BLaER1 treated with 17β-estradiol and CSF1 and Interleukin-3, amounts not matched to agents 10 nM and 100 nM (cell line): ENCODE results near the gene BABAM2.

Experiments
- H3K27ac ChIP-seq, 11 experiments: shearing (Covaris generic); formaldehyde crosslinking; 2 replicates each; pipeline ENCODE4 v1.8.1; 2022
- H3K27me3 ChIP-seq, 11 experiments: shearing (Covaris generic); formaldehyde crosslinking; 2 replicates each; pipeline ENCODE4 v1.8.1; 2022
- H3K36me3 ChIP-seq, 11 experiments: shearing (Covaris generic); formaldehyde crosslinking; 2 replicates each; pipeline ENCODE4 v1.8.1; 2022
- H3K4me1 ChIP-seq, 10 experiments: shearing (Covaris generic); formaldehyde crosslinking; 2 replicates each; pipeline ENCODE4 v1.8.1; 2022
- H3K4me2 ChIP-seq, 11 experiments: shearing (Covaris generic); formaldehyde crosslinking; 2 replicates each; pipeline ENCODE4 v1.8.1; 2022
- H3K4me3 ChIP-seq, 10 experiments: shearing (Covaris generic); formaldehyde crosslinking; 2 replicates each; pipeline ENCODE4 v1.8.1; 2022
- H3K9ac ChIP-seq, 11 experiments: shearing (Covaris generic); formaldehyde crosslinking; 2 replicates each; pipeline ENCODE4 v1.8.1; 2022
- H3K9me3 ChIP-seq, 11 experiments: shearing (Covaris generic); formaldehyde crosslinking; replicated peaks in 1 of 11; 2 replicates each; pipeline ENCODE4 v1.8.1; 2022
- H4K20me1 ChIP-seq, 11 experiments: shearing (Covaris generic); formaldehyde crosslinking; 2 replicates each; pipeline ENCODE4 v1.8.1; 2022
- Cebpa-rat ChIP-seq, 11 experiments: shearing (Covaris generic); IDR thresholded peaks; 2 replicates each; pipeline ENCODE4 v1.8.1; 2022

The BABAM2 gene

GRCh38 chr2:28338046-28338817 lies 447.7 kb downstream of the BABAM2 start:
- H3K27me3 ChIP-seq: no peaks in the 10 kb centered on the region
- H3K4me3 ChIP-seq: no peak overlapping the region
- no peaks in the 10 kb centered on the region for H3K9me3 ChIP-seq
- H3K4me1 ChIP-seq: peaks cover 26 to 45% (median 28%) of the 10 kb centered on the region in 10 experiments
- 0 out of 22 replicates have a peak, but pooled peaks cover 0 to 5% (median 0%) of the 10 kb centered on the region in 11 experiments for H4K20me1 ChIP-seq
- no peak overlapping the region for H3K9ac ChIP-seq
- TF ChIP-seq Cebpa-rat (IDR thresholded peaks at IDR 0.05): no peak
- H3K36me3 ChIP-seq: peaks cover 0 to 19% (median 14%) of the 10 kb centered on the region in 11 experiments; a peak in 11 of 22 replicates
- no peak overlapping the region; a peak in 1 of 22 replicates for H3K4me2 ChIP-seq
- H3K27ac ChIP-seq: no peak overlapping the region

- Histone ChIP-seq H3K36me3 (peaks cover 0 to 18% (median 13%) of the 10 kb centered on the region in 11 experiments; a peak in 11 of 22 replicates), H3K27ac (no peak overlapping the region), H4K20me1 (0 out of 22 replicates have a peak, but pooled peaks cover 0 to 5% (median 0%) of the 10 kb centered on the region in 11 experiments), H3K27me3 (no peaks in the 10 kb centered on the region), H3K4me2 (no peak overlapping the region), H3K4me3 (no peak overlapping the region), H3K4me1 (peaks cover 21 to 45% (median 27%) of the 10 kb centered on the region in 10 experiments), H3K9me3 (no peaks in the 10 kb centered on the region), H3K9ac (no peak overlapping the region)
- TF ChIP-seq Cebpa-rat (IDR thresholded peaks at IDR 0.05): no peak
These were observed 448.3 kb downstream of the BABAM2 start for GRCh38 chr2:28338831-28339321.

- Histone ChIP-seq H3K27ac (peak overlapping the region in 1 of 11 experiments; percentile 4; a peak in 1 of 22 replicates), H3K36me3 (peaks cover 0 to 18% (median 13%) of the 10 kb centered on the region in 11 experiments; a peak in 11 of 22 replicates), H3K9ac (no peak overlapping the region), H3K27me3 (no peaks in the 10 kb centered on the region), H3K4me3 (no peak overlapping the region), H4K20me1 (no peaks in the 10 kb centered on the region), H3K9me3 (no peaks in the 10 kb centered on the region), H3K4me1 (peaks cover 14 to 45% (median 22%) of the 10 kb centered on the region in 10 experiments), H3K4me2 (no peak overlapping the region)
- TF ChIP-seq Cebpa-rat (IDR thresholded peaks at IDR 0.05): no peak
These were observed 449.1 kb downstream of the BABAM2 start for GRCh38 chr2:28339516-28340175.

GRCh38 chr2:28340312-28341202 lies 450.0 kb downstream of the BABAM2 start:
- Histone ChIP-seq H3K27ac (0 out of 22 replicates have a peak overlapping the region, but pooled peaks of 1 of the 11 experiments have one; percentile 4), H3K4me1 (peaks cover 13 to 44% (median 22%) of the 10 kb centered on the region in 10 experiments)
- no peak for TF ChIP-seq Cebpa-rat (IDR thresholded peaks at IDR 0.05)

GRCh38 chr2:28341208-28341891 lies 450.8 kb downstream of the BABAM2 start:
- Histone ChIP-seq H3K9ac (no peak overlapping the region), H3K4me2 (no peak overlapping the region), H4K20me1 (no peaks in the 10 kb centered on the region), H3K9me3 (no peaks in the 10 kb centered on the region), H3K4me3 (no peak overlapping the region), H3K27ac (no peak overlapping the region), H3K27me3 (no peaks in the 10 kb centered on the region), H3K36me3 (peaks cover 0 to 18% (median 13%) of the 10 kb centered on the region in 11 experiments; a peak in 11 of 22 replicates), H3K4me1 (peaks cover 13 to 44% (median 22%) of the 10 kb centered on the region in 10 experiments)
- no peak for TF ChIP-seq Cebpa-rat (IDR thresholded peaks at IDR 0.05)

More at GRCh38 chr2:28340312-28341202, 450.0 kb downstream of the BABAM2 start:
- H3K27me3 ChIP-seq: no peaks in the 10 kb centered on the region
- no peak overlapping the region for H3K9ac ChIP-seq
- peaks cover 0 to 18% (median 13%) of the 10 kb centered on the region in 11 experiments; a peak in 11 of 22 replicates for H3K36me3 ChIP-seq
- no peaks in the 10 kb centered on the region for H3K9me3 ChIP-seq
- H4K20me1 ChIP-seq: no peaks in the 10 kb centered on the region
- H3K4me3 ChIP-seq: no peak overlapping the region
- H3K4me2 ChIP-seq: peak overlapping the region in 2 of 11 experiments; percentile 5 to 17; a peak in 1 of 22 replicates

- Histone ChIP-seq H3K36me3 (peaks cover 0 to 18% (median 13%) of the 10 kb centered on the region in 11 experiments; a peak in 11 of 22 replicates), H4K20me1 (no peaks in the 10 kb centered on the region), H3K9ac (peak overlapping the region in 2 of 11 experiments; percentile 2 to 12; a peak in 2 of 22 replicates), H3K4me3 (no peak overlapping the region), H3K27ac (peak overlapping the region in 9 of 11 experiments; percentile 9 to 57 (median 37); a peak in 12 of 22 replicates), H3K4me2 (peak overlapping the region; percentile 27 to 78 (median 55); a peak in 21 of 22 replicates), H3K9me3 (no peaks in the 10 kb centered on the region), H3K4me1 (peaks cover 14 to 44% (median 23%) of the 10 kb centered on the region in 10 experiments), H3K27me3 (no peaks in the 10 kb centered on the region)
- no peak for TF ChIP-seq Cebpa-rat (IDR thresholded peaks at IDR 0.05)
These were observed 451.8 kb downstream of the BABAM2 start for GRCh38 chr2:28342081-28342967.
